Ishikawa (cell line): ENCODE measurements around the gene FSHR.

Source experiments
- CEBPB ChIP-seq: IDR thresholded peaks from 2 replicates; pipeline ENCODE4 v1.6.1; 2012
- EGR1 ChIP-seq: IDR thresholded peaks from 2 replicates; pipeline ENCODE4 v1.6.1; 2012
- EP300 ChIP-seq: IDR thresholded peaks from 2 replicates; pipeline ENCODE4 v1.6.1; 2012; ENCODE audit warnings: borderline replicate concordance
- FOXM1 ChIP-seq: IDR thresholded peaks from 2 replicates; pipeline ENCODE4 v1.6.1; 2012; ENCODE audit warnings: low read depth, borderline replicate concordance
- MAX ChIP-seq: IDR thresholded peaks from 2 replicates; pipeline ENCODE4 v1.6.1; 2012
- NFIC ChIP-seq: IDR thresholded peaks from 2 replicates; pipeline ENCODE4 v1.6.1; 2012
- RAD21 ChIP-seq: IDR thresholded peaks from 2 replicates; pipeline ENCODE4 v1.6.1; 2012; ENCODE audit warnings: low read depth
- REST ChIP-seq: IDR thresholded peaks from 2 replicates; pipeline ENCODE4 v1.6.1; 2012; ENCODE audit warnings: low read depth, mild to moderate bottlenecking
- TAF1 ChIP-seq: IDR thresholded peaks from 2 replicates; pipeline ENCODE4 v1.6.1; 2012; ENCODE audit warnings: low read depth, mild to moderate bottlenecking
- TCF12 ChIP-seq: IDR thresholded peaks from 2 replicates; pipeline ENCODE4 v1.6.1; 2012; ENCODE audit warnings: low read depth
- TEAD4 ChIP-seq: IDR thresholded peaks from 2 replicates; pipeline ENCODE4 v1.6.1; 2012
- USF1 ChIP-seq: IDR thresholded peaks from 2 replicates; pipeline ENCODE4 v1.6.1; 2012
- YY1 ChIP-seq: IDR thresholded peaks from 2 replicates; pipeline ENCODE4 v1.6.1; 2012; ENCODE audit warnings: low read depth
- ZBTB7A ChIP-seq: IDR thresholded peaks from 2 replicates; pipeline ENCODE4 v1.6.1; 2012; ENCODE audit warnings: low read depth

The FSHR gene

GRCh38 chr2:49186050-49186648 lies 31.8 kb upstream of the FSHR start:
- no peak for TF ChIP-seq REST
- no peak for TF ChIP-seq EGR1
- TF ChIP-seq NFIC: no peak
- TF ChIP-seq ZBTB7A: no peak

- TF ChIP-seq RAD21 (no peak), MAX (no peak), FOXM1 (no peak), ZBTB7A (no peak), YY1 (no peak), EGR1 (no peak), USF1 (no peak), TAF1 (no peak), CEBPB (no peak), TCF12 (no peak), REST (no peak), TEAD4 (no peak)
Measured at GRCh38 chr2:49178656-49179055, 24.3 kb upstream of the FSHR start.

GRCh38 chr2:49177194-49177593 lies 22.9 kb upstream of the FSHR start:
- no peak for TF ChIP-seq FOXM1

GRCh38 chr2:49175831-49176230 lies 21.5 kb upstream of the FSHR start:
- no peak for TF ChIP-seq TEAD4
- TF ChIP-seq REST: no peak
- TF ChIP-seq EP300: no peak
- TF ChIP-seq EGR1: no peak
- no peak for TF ChIP-seq CEBPB
- TF ChIP-seq MAX: no peak
- TF ChIP-seq NFIC: no peak

GRCh38 chr2:49174750-49175149 lies 20.4 kb upstream of the FSHR start:
- TF ChIP-seq EP300: no peak
- no peak for TF ChIP-seq CEBPB
- TF ChIP-seq RAD21: no peak
- no peak for TF ChIP-seq REST
- no peak for TF ChIP-seq USF1
- TF ChIP-seq MAX: no peak
- TF ChIP-seq TAF1: no peak
- no peak for TF ChIP-seq FOXM1
- TF ChIP-seq TCF12: no peak
- no peak for TF ChIP-seq EGR1
